Common myeloid progenitor, CD34-positive (primary cell): ENCODE measurements around the gene TM4SF4.
"Not testable (repeated sequence)": the region's sequence is repeated elsewhere in the genome, so short reads cannot be mapped to it uniquely, and the experiment has no call there.

ENCODE experiments used
- CTCF ChIA-PET: fragments of 350-600 bp; sonication (Branson Sonifier 250); formaldehyde crosslinking; loops from one replicate; lab custom pipeline; 2021; ENCODE audit warnings: antibody characterized with exemption; lab: Charles Lee
- POLR2A ChIA-PET: fragments of 350-600 bp; sonication (Branson Sonifier 250); formaldehyde crosslinking; loops from one replicate; lab custom pipeline; 2021; ENCODE audit warnings: antibody characterized with exemption; lab: Charles Lee
- DNase-seq, 3 donors: peaks; one replicate each; pipeline versions ENCODE4 v3.0.0 to v3.0.0-alpha.2; 2013
- H3K27ac ChIP-seq, 2 experiments: 1 replicate in 1 of 2; 2 replicates in 1 of 2; pipeline ENCODE4 v1.7.0; 2013; ENCODE audit warnings: inconsistent platforms in 2 of 2, low read length in 2 of 2, mild to moderate bottlenecking in 2 of 2, low read depth in 1 of 2, moderate library complexity in 1 of 2; ENCODE audit not compliant: severe bottlenecking in 2 of 2, insufficient read depth in 1 of 2, poor library complexity in 1 of 2
- H3K27me3 ChIP-seq, 5 experiments: replicated peaks in 2 of 5; 1 replicate in 3 of 5; 2 replicates in 2 of 5; pipeline versions ENCODE4 v1.6.1 to v1.7.0; 2013; ENCODE audit warnings: low read length in 4 of 5, mild to moderate bottlenecking in 2 of 5, moderate library complexity in 2 of 5, inconsistent platforms in 1 of 5; ENCODE audit not compliant: insufficient read depth in 5 of 5, control insufficient read depth in 4 of 5
- H3K36me3 ChIP-seq, 4 experiments: 1 replicate in 2 of 4; 2 replicates in 2 of 4; pipeline versions ENCODE4 v1.6.1 to v1.7.0; 2013; ENCODE audit warnings: low read length in 3 of 4, control low read depth in 1 of 4, mild to moderate bottlenecking in 1 of 4; ENCODE audit not compliant: control insufficient read depth in 4 of 4, insufficient read depth in 4 of 4
- H3K4me1 ChIP-seq, 4 experiments: 1 replicate in 3 of 4; 2 replicates in 1 of 4; pipeline versions ENCODE4 v1.6.1 to v1.7.1; 2013; ENCODE audit warnings: low read length in 3 of 4, mild to moderate bottlenecking in 3 of 4, control low read depth in 1 of 4, inconsistent platforms in 1 of 4, moderate library complexity in 1 of 4; ENCODE audit not compliant: control insufficient read depth in 4 of 4, insufficient read depth in 4 of 4; ENCODE audit errors: control extremely low read depth in 1 of 4
- H3K4me3 ChIP-seq, 7 experiments: 1 replicate in 4 of 7; 2 replicates in 3 of 7; pipeline versions ENCODE4 v1.5.1 to v1.7.0; 2013; ENCODE audit warnings: mild to moderate bottlenecking in 7 of 7, low read length in 6 of 7, moderate library complexity in 6 of 7, inconsistent platforms in 2 of 7, low read depth in 2 of 7, control low read depth in 1 of 7; ENCODE audit not compliant: insufficient read depth in 4 of 7, control insufficient read depth in 1 of 7; ENCODE audit errors: extremely low read depth in 1 of 7
- H3K9me3 ChIP-seq, 5 experiments: 1 replicate in 4 of 5; 2 replicates in 1 of 5; pipeline versions ENCODE4 v1.6.1 to v1.7.1; 2013; ENCODE audit warnings: low read length in 4 of 5, mild to moderate bottlenecking in 2 of 5, inconsistent platforms in 1 of 5, low read depth in 1 of 5, moderate library complexity in 1 of 5; ENCODE audit not compliant: control insufficient read depth in 4 of 5, insufficient read depth in 2 of 5; ENCODE audit errors: control extremely low read depth in 1 of 5
- WGBS: methylation state at CpG from one replicate; pipeline ENCODE4 v1.1.5; 2013; ENCODE audit not compliant: insufficient coverage; 5-methylcytosine and 5-hydroxymethylcytosine counted together

The TM4SF4 gene

DNA sequence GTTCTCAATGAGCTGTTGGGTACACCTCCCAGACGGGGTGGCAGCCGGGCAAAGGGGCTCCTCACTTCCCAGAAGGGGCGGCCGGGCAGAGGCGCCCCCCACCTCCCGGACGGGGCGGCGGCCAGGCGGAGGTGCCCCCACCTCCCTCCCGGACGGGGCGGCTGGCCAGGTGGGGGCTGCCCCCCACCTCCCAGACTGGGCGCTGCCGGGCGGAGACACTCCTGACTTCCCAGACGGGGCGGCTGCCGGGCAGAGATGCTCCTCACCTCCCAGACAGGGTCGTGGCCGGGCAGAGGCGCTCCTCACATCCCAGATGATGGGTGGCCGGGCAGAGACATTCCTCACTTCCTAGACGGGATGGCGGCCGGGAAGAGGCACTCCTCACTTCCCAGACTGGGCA, 29.6 kb upstream of the TM4SF4 start:
- H3K4me3 ChIP-seq, DNase-seq, POLR2A ChIA-PET, H3K9me3 ChIP-seq, H3K27ac ChIP-seq, H3K27me3 ChIP-seq, CTCF ChIA-PET, H3K36me3 ChIP-seq: not testable (repeated sequence)
- WGBS, result 99% methylated on average over 10 of the region's 26 CpGs
- peaks cover 6 to 29% (median 21%) of the 10 kb centered on the region in 4 experiments for H3K4me1 ChIP-seq

DNA sequence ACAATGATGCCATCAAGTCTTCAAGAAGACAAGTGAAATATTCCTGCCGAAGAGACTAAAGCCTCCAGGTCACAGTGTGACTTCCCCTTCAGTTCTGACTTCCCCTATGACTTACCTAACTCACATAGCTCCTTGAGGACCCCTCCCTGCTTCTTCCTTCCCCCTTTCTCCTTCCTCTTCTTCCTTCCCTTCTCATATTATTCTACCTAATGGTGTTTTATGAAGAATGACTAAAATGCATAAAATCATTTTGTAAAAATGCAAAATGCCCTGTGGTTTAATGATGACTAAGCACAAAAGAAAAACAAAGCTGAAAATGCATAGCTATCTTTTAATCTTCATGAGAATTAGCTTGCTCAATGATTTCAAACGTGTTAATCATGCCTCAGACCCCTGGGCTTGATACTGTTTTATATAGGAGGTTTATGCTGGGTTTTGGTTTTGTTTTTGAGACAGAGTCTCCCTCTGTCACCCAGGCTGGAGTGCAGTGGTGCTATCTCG, 26.1 kb upstream of the TM4SF4 start:
- Histone ChIP-seq H3K27me3 (no peaks in the 10 kb centered on the region), H3K27ac (no peak overlapping the region), H3K9me3 (peaks cover 0 to 15% (median 10%) of the 10 kb centered on the region in 5 experiments), H3K4me1 (peaks cover 0 to 19% (median 14%) of the 10 kb centered on the region in 4 experiments), H3K4me3 (peak overlapping the region in 2 of 7 experiments; percentile 11 to 16), H3K36me3 (no peaks in the 10 kb centered on the region)
- CTCF ChIA-PET, result interaction anchor here (0.9 to 1.4 kb wide), 4 partner anchors 12 to 66 kb away, joined by 3 to 4 read pairs (median 3); no protein-coding TSS in a partner anchor
- WGBS, result 43% methylated on average over 2 of the region's 3 CpGs
- peak; percentile 61 to 92 (median 90) for DNase-seq
- POLR2A ChIA-PET, result no interaction called here

DNA sequence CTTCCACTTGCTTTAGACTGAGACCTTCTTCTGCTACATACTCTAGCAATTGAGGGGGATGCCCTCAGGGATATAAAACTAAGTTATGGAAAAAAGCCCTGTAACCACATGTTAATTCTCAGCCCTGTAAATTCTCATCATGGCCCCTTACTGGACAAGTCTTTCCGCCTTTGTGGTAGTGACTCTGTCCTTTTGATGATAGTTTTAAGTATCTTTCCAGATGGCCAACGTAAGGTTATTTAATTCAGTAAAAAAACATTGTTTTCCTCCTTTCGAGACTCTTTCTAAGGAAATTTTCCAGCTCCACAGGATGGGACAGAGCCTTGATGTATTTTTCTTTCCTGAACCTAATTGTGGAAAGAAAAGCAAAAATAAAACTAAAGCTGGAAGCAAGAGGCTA, 25.3 kb upstream of the TM4SF4 start:
- peak in 1 of 3 donors; percentile 13 for DNase-seq
- peaks cover 0 to 15% (median 10%) of the 10 kb centered on the region in 5 experiments for H3K9me3 ChIP-seq
- H3K36me3 ChIP-seq, result no peaks in the 10 kb centered on the region
- ChIA-PET POLR2A (no interaction called here), CTCF (interaction anchor here (0.8 to 1.7 kb wide), 3 partner anchors 13 to 38 kb away, joined by 3 to 5 read pairs (median 4); no protein-coding TSS in a partner anchor)
- peaks cover 0 to 17% (median 13%) of the 10 kb centered on the region in 4 experiments for H3K4me1 ChIP-seq
- no peaks in the 10 kb centered on the region for H3K27me3 ChIP-seq
- no peak overlapping the region for H3K27ac ChIP-seq
- no CpG with 5 or more reads among the region's 3 CpGs for WGBS
- H3K4me3 ChIP-seq, result no peak overlapping the region

DNA sequence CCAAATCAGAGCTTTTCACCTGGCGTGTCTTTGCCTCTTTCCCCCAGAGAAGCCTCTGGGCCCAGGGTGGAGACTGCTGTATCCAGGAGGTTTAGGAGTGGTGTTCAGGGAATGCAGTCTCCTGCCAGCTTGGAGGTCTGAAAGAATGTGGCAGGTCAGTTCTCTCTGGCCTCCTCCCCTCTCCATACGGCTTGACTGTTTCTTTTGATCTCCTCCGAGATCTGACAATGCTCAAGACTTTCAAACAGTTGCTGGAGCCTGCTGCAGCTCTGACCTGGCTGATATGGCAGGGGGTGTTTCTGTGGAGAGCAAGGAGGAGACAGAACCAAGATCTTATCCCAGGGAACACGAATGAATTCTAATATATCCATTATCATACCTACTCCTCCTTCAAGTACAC, 24.7 kb upstream of the TM4SF4 start:
- Histone ChIP-seq H3K9me3 (peaks cover 0 to 15% (median 10%) of the 10 kb centered on the region in 5 experiments), H3K4me3 (no peak overlapping the region), H3K4me1 (peaks cover 0 to 17% (median 13%) of the 10 kb centered on the region in 4 experiments), H3K36me3 (no peaks in the 10 kb centered on the region), H3K27me3 (no peaks in the 10 kb centered on the region), H3K27ac (no peak overlapping the region)
- POLR2A ChIA-PET, result no interaction called here
- CTCF ChIA-PET, result interaction anchor here (0.8 to 1.7 kb wide), 3 partner anchors 12 to 38 kb away, joined by 3 to 5 read pairs (median 4); no protein-coding TSS in a partner anchor
- WGBS, result 100% methylated on average over 2 of the region's 4 CpGs
- DNase-seq, result no peak

DNA sequence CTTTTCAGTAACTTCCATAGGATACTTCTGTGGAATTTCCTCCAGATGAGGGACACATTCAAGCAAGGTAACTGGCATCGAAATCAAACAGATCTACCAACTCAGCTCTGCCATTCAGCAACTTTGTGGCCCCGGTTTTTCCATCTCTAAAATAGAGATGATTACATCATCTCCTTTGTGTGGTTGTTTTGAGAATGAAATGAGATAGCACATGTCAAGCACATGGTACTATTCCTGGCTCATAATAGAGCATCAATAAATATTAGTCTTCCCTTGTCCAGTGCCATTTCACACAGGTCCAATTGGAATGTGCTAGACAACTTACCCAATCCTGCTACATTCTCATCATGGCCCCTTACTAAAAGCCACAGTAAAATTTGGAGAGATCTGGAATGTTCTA, 24.2 kb upstream of the TM4SF4 start:
- ChIA-PET POLR2A (no interaction called here), CTCF (interaction anchor here (0.8 to 1.7 kb wide), 3 partner anchors 12 to 37 kb away, joined by 3 to 5 read pairs (median 4); no protein-coding TSS in a partner anchor)
- Histone ChIP-seq H3K36me3 (no peaks in the 10 kb centered on the region), H3K4me1 (peaks cover 0 to 17% (median 13%) of the 10 kb centered on the region in 4 experiments), H3K27me3 (no peaks in the 10 kb centered on the region), H3K9me3 (peaks cover 0 to 15% (median 10%) of the 10 kb centered on the region in 5 experiments), H3K27ac (no peak overlapping the region), H3K4me3 (no peak overlapping the region)
- no peak for DNase-seq
- WGBS, result no CpG with 5 or more reads among the region's 2 CpGs

DNA sequence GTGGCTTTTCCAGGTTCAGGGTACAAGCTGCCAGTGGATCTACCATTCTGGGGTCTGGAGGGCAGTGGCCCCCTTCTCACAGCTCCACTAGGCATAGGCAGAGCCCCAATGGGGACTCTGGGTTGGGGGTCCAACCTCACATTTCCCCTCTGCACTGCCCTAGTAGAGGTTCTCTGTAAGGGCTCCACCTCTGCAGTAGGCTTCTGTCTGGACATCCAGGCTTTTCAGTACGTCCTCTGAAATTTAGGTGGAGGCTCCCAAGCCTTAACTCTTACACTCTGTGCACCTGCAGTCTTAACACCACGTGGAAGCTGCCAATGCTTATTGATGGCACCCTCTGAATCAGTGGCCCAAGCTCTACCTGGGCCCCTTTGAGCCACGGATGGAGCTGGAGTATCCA, 22.5 kb upstream of the TM4SF4 start:
- no peak overlapping the region for H3K27ac ChIP-seq
- no peaks in the 10 kb centered on the region for H3K27me3 ChIP-seq
- WGBS, result 95% methylated on average over 3 of the region's 3 CpGs
- DNase-seq, result peak in 2 of 3 donors; percentile 9 to 15
- peaks cover 0 to 17% (median 13%) of the 10 kb centered on the region in 4 experiments for H3K4me1 ChIP-seq
- ChIA-PET POLR2A (no interaction called here), CTCF (no interaction called here)
- H3K9me3 ChIP-seq, result peaks cover 0 to 15% (median 10%) of the 10 kb centered on the region in 5 experiments
- H3K4me3 ChIP-seq, result no peak overlapping the region
- H3K36me3 ChIP-seq, result no peaks in the 10 kb centered on the region

DNA sequence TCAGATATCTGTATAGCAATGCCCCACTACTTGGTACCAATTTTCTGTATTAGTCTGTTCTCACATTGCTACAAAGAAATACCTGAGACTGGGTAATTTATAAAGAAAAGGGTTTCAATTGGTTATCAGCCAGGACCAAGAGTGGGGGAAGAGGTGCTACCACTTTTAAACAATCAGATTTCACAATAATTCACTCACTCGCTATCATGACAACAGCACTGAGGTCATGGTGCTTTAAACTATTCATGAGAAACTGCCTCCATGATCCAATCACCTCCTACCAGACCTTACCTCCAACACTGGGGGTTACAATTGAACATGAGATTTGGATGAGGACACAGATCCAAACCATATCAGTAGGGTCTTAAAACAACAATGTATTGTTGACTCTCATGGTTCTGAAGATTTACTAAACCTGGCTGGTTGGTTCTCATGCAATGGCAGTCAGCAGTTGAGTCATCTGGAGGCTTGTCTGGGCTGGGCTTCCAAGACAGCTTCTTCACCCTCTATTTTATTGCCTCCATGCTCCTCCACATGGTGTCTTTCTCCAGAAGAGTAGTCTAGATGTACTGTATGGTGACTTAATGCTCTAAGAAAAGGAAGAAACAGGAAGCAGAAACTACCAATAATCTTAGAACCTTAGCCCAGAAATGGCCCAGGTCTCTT, 21.2 kb upstream of the TM4SF4 start:
- H3K27ac ChIP-seq, result no peak overlapping the region

More for the DNA sequence above, 21.2 kb upstream of the TM4SF4 start:
- H3K4me1 ChIP-seq, result peaks cover 0 to 8% (median 6%) of the 10 kb centered on the region in 4 experiments
- H3K27me3 ChIP-seq, result no peaks in the 10 kb centered on the region
- DNase-seq, result no peak
- POLR2A ChIA-PET, result no interaction called here
- WGBS, result no CpG with 5 or more reads among the region's 1 CpG
- CTCF ChIA-PET, result no interaction called here
- H3K9me3 ChIP-seq, result peaks cover 0 to 15% (median 10%) of the 10 kb centered on the region in 5 experiments
- no peak overlapping the region for H3K4me3 ChIP-seq
- H3K36me3 ChIP-seq, result no peaks in the 10 kb centered on the region
